ENCODE data around the gene PHKA1. TPM values are rescaled to one million over a fixed set of nuclear protein-coding genes. Genes with fewer than 3 reads are reported as not detected.

The PHKA1 gene
- total and polyA plus RNA-seq, 2 donors (not counting 1 experiment from before 2014, with no cell fraction given), result 0.07 to 0.20 TPM

DNA sequence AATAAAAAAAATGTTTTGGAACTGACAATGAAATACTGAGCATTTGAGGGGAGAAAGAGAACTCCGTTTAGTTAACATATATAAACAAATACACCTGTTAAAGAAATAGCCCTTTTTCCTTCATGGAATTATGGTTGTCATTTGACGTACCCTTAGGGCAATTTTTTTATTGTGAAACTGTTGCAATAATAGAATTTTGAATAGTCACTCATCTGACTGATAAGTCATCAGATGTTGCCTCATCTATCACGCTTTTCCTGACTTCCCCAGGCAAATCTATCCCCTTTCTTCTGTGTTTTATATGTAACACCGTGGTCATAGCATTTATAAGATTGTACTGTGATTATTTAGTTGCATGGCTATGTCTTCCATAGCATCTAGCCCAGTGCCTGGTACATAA, 72.5 kb downstream of the PHKA1 start:
- Histone ChIP-seq H3K36me3 (replicated peaks in 1 of 2; ENCODE audit: control extremely low read depth in 1 of 2, control insufficient read depth in 1 of 2, extremely low read depth in 1 of 2, insufficient read depth in 2 of 2, low read length in 1 of 2) (no peaks in the 10 kb centered on the region), H3K4me2 (replicated peaks; ENCODE audit: low read depth, low read length, poor library complexity, severe bottlenecking) (no peak overlapping the region), H2AFZ (ENCODE audit: insufficient read depth, low read depth, low read length, poor library complexity, severe bottlenecking) (no peak overlapping the region), H3K79me2 (ENCODE audit: control insufficient read depth, insufficient read depth, low read length) (no peaks in the 10 kb centered on the region), H3K9me3 (ENCODE audit: control extremely low read depth in 1 of 3, control insufficient read depth in 2 of 3, insufficient read depth in 1 of 3, low read length in 2 of 3) (no peaks in the 10 kb centered on the region), H3K27me3 (replicated peaks in 1 of 4; ENCODE audit: control extremely low read depth in 1 of 4, control insufficient read depth in 3 of 4, insufficient read depth in 4 of 4, low read length in 3 of 4) (no peaks in the 10 kb centered on the region), H3K27ac (ENCODE audit: low read length in 2 of 2) (no peak overlapping the region), H3K4me1 (ENCODE audit: control insufficient read depth in 2 of 2, insufficient read depth in 2 of 2, low read length in 2 of 2) (no peaks in the 10 kb centered on the region), H3K9ac (ENCODE audit: low read length) (no peak overlapping the region), H3K4me3 (ENCODE audit: control extremely low read depth in 1 of 5, extremely low read depth in 1 of 5, insufficient read depth in 1 of 5, low read depth in 2 of 5, low read length in 4 of 5) (no peak overlapping the region), H4K20me1 (ENCODE audit: control insufficient read depth, insufficient read depth, low read length, poor library complexity, severe bottlenecking) (no peaks in the 10 kb centered on the region)
- POLR2A ChIA-PET, result no interaction called here
- CTCF ChIA-PET, result no interaction called here
- peaks cover 8% of the 10 kb centered on the region for H3K27me3 Mint-ChIP-seq
- DNase-seq (no peak), ATAC-seq (ENCODE audit: low read depth) (no peak)
- H3K4me1 Mint-ChIP-seq, result no peaks in the 10 kb centered on the region
- no peak for TF ChIP-seq EZH2 (IDR thresholded peaks at IDR 0.05; ENCODE audit: borderline replicate concordance, insufficient read depth, low read depth, low read length, poor library complexity, severe bottlenecking)
- TF ChIP-seq, protein P1, sequence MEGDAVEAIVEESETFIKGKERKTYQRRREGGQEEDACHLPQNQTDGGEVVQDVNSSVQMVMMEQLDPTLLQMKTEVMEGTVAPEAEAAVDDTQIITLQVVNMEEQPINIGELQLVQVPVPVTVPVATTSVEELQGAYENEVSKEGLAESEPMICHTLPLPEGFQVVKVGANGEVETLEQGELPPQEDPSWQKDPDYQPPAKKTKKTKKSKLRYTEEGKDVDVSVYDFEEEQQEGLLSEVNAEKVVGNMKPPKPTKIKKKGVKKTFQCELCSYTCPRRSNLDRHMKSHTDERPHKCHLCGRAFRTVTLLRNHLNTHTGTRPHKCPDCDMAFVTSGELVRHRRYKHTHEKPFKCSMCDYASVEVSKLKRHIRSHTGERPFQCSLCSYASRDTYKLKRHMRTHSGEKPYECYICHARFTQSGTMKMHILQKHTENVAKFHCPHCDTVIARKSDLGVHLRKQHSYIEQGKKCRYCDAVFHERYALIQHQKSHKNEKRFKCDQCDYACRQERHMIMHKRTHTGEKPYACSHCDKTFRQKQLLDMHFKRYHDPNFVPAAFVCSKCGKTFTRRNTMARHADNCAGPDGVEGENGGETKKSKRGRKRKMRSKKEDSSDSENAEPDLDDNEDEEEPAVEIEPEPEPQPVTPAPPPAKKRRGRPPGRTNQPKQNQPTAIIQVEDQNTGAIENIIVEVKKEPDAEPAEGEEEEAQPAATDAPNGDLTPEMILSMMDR (IDR thresholded peaks at IDR 0.05), result no peak
- H3K27ac Mint-ChIP-seq, result no peak overlapping the region
- no CpG with 5 or more reads among the region's 4 CpGs for WGBS (ENCODE audit: insufficient coverage)
- no peak overlapping the region for H3K4me3 Mint-ChIP-seq
- H3K9me3 Mint-ChIP-seq (ENCODE audit: insufficient read depth), result no peaks in the 10 kb centered on the region
- intact Hi-C loops (cut with micrococcal nuclease), result no loop called here

DNA sequence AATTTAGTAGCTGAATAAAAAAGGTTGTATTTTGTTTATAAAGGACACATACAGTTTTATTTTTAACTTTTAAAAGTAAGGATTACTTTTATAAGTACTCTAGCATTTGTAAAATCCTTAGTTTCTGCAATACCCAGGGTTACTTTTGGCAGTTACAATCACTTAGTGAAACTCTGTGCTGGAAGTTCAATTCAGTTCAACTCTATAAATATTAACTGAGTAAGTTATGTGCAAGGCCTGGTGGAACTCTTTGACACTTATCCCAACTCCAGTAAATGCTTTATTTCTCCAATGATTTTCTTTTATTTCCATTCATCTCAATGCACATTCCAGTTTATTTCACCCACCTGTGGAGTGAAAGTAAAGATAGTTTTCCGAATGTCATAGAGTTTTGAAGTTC, 78.2 kb downstream of the PHKA1 start:
- H3K27ac Mint-ChIP-seq, result no peak overlapping the region
- H3K4me2 ChIP-seq (replicated peaks; ENCODE audit: low read depth, low read length, poor library complexity, severe bottlenecking), result no peak overlapping the region
- H3K79me2 ChIP-seq (ENCODE audit: control insufficient read depth, insufficient read depth, low read length), result no peaks in the 10 kb centered on the region
- H3K27me3 Mint-ChIP-seq, result peaks cover 10% of the 10 kb centered on the region
- POLR2A ChIA-PET, result no interaction called here
- no peaks in the 10 kb centered on the region for H3K4me1 Mint-ChIP-seq
- H3K9me3 ChIP-seq (ENCODE audit: control extremely low read depth in 1 of 3, control insufficient read depth in 2 of 3, insufficient read depth in 1 of 3, low read length in 2 of 3), result no peaks in the 10 kb centered on the region
- DNase-seq (no peak), ATAC-seq (ENCODE audit: low read depth) (no peak)
- H3K4me3 Mint-ChIP-seq, result no peak overlapping the region
- H3K4me3 ChIP-seq (ENCODE audit: control extremely low read depth in 1 of 5, extremely low read depth in 1 of 5, insufficient read depth in 1 of 5, low read depth in 2 of 5, low read length in 4 of 5), result no peak overlapping the region
- H3K27ac ChIP-seq (ENCODE audit: low read length in 2 of 2), result no peak overlapping the region
- no peak overlapping the region for H2AFZ ChIP-seq (ENCODE audit: insufficient read depth, low read depth, low read length, poor library complexity, severe bottlenecking)
- H3K9ac ChIP-seq (ENCODE audit: low read length), result no peak overlapping the region
- no peaks in the 10 kb centered on the region for H4K20me1 ChIP-seq (ENCODE audit: control insufficient read depth, insufficient read depth, low read length, poor library complexity, severe bottlenecking)
- no peaks in the 10 kb centered on the region for H3K27me3 ChIP-seq (replicated peaks in 1 of 4; ENCODE audit: control extremely low read depth in 1 of 4, control insufficient read depth in 3 of 4, insufficient read depth in 4 of 4, low read length in 3 of 4)
- H3K36me3 ChIP-seq (replicated peaks in 1 of 2; ENCODE audit: control extremely low read depth in 1 of 2, control insufficient read depth in 1 of 2, extremely low read depth in 1 of 2, insufficient read depth in 2 of 2, low read length in 1 of 2), result no peaks in the 10 kb centered on the region
- intact Hi-C loops (cut with micrococcal nuclease), result no loop called here
- TF ChIP-seq, protein P1 (IDR thresholded peaks at IDR 0.05), result no peak
- no peak for TF ChIP-seq EZH2 (IDR thresholded peaks at IDR 0.05; ENCODE audit: borderline replicate concordance, insufficient read depth, low read depth, low read length, poor library complexity, severe bottlenecking)
- no peaks in the 10 kb centered on the region for H3K4me1 ChIP-seq (ENCODE audit: control insufficient read depth in 2 of 2, insufficient read depth in 2 of 2, low read length in 2 of 2)
- CTCF ChIA-PET, result no interaction called here
- WGBS (ENCODE audit: insufficient coverage), result no CpG with 5 or more reads among the region's 1 CpG
- no peaks in the 10 kb centered on the region for H3K9me3 Mint-ChIP-seq (ENCODE audit: insufficient read depth)
